Measurements from ENCODE around the gene REV1.

- no peak for TF ChIP-seq CTCF (IDR thresholded peaks at IDR 0.05)
- no peak for TF ChIP-seq POLR2A (IDR thresholded peaks at IDR 0.05)
Observed at GRCh38 chr2:99509387-99509786, 19.6 kb upstream of the REV1 start.
